Colonic mucosa (tissue), 4 donors: ENCODE results near the gene ZFAND2A. TPM values are rescaled to one million over a fixed set of nuclear protein-coding genes. Genes with fewer than 3 reads are reported as not detected.

ENCODE experiments used
- DNase-seq: peaks from one replicate; pipeline ENCODE4 v3.0.0-alpha.2; 2020
- H3K27ac ChIP-seq: fragments of 200-600 bp; one replicate; pipeline ENCODE4 v1.8.0; 2021
- H3K27me3 ChIP-seq: fragments of 200-600 bp; one replicate; pipeline ENCODE4 v1.8.0; 2021
- H3K36me3 ChIP-seq: fragments of 200-600 bp; one replicate; pipeline ENCODE4 v1.8.0; 2021
- H3K4me1 ChIP-seq: fragments of 200-600 bp; one replicate; pipeline ENCODE4 v1.8.0; 2021; ENCODE audit warnings: mild to moderate bottlenecking
- H3K4me3 ChIP-seq: fragments of 200-600 bp; one replicate; pipeline ENCODE4 v1.8.0; 2021
- H3K9ac ChIP-seq, 2 donors: one replicate each; pipeline ENCODE4 v1.7.0; 2013; ENCODE audit warnings: control low read depth in 2 of 2, low read depth in 2 of 2, low read length in 2 of 2
- H3K9me3 ChIP-seq: fragments of 200-600 bp; one replicate; pipeline ENCODE4 v1.8.0; 2021
- CTCF ChIP-seq: fragments of 200-600 bp; IDR thresholded peaks from one replicate; pipeline ENCODE4 v1.8.0; 2022; ENCODE audit warnings: antibody characterized with exemption, mild to moderate bottlenecking
- intact Hi-C: fragments of 100-400 bp; cut with DNase I; formaldehyde crosslinking; loops from one replicate; pipeline ENCODE4 v1.14.1; 2022
- total RNA-seq, 2 donors: library from RNA; stranded (reverse); fragmentation: NEBNext Ultra II Directional in 1 of 2; extraction: Animal tissue kit (Norgen Biotek cat#: 25700) in 1 of 2; gene quantifications; one replicate each; pipeline ENCODE4 v1.2.1, GENCODE V29; 2021
- donor health status: healthy.
- donor health status: DM: no; HTN: no; CAD: no.
- donor health status: DM: no; HTN: no; CAD: no.

The ZFAND2A gene
- total RNA-seq, 2 donors from 2014 or later, result 26.2 to 38.7 TPM

- H3K36me3 ChIP-seq, result no peaks in the 10 kb centered on the region
- no peak overlapping the region for H3K4me3 ChIP-seq
- no peaks in the 10 kb centered on the region for H3K27me3 ChIP-seq
- no peak for DNase-seq
- H3K27ac ChIP-seq, result no peak overlapping the region
- no peaks in the 10 kb centered on the region for H3K4me1 ChIP-seq
- intact Hi-C loops, result no loop called here
- no peak overlapping the region for H3K9ac ChIP-seq
- no peaks in the 10 kb centered on the region for H3K9me3 ChIP-seq
- no peak for TF ChIP-seq CTCF
These were observed 53.8 kb downstream of the ZFAND2A start for GRCh38 chr7:1106063-1106792.

GRCh38 chr7:1105189-1105588 lies 54.8 kb downstream of the ZFAND2A start:
- intact Hi-C loops, result no loop called here
- H3K4me3 ChIP-seq, result no peak overlapping the region
- no peaks in the 10 kb centered on the region for H3K4me1 ChIP-seq
- no peaks in the 10 kb centered on the region for H3K27me3 ChIP-seq
- no peak for TF ChIP-seq CTCF
- H3K27ac ChIP-seq, result no peak overlapping the region
- H3K9me3 ChIP-seq, result no peaks in the 10 kb centered on the region
- no peak for DNase-seq
- no peaks in the 10 kb centered on the region for H3K36me3 ChIP-seq
- no peak overlapping the region for H3K9ac ChIP-seq

GRCh38 chr7:1104516-1105179 lies 55.3 kb downstream of the ZFAND2A start:
- DNase-seq, result no peak
- H3K9ac ChIP-seq, result no peak overlapping the region
- H3K9me3 ChIP-seq, result no peaks in the 10 kb centered on the region
- intact Hi-C loops, result no loop called here
- no peak overlapping the region for H3K4me3 ChIP-seq
- no peak overlapping the region for H3K27ac ChIP-seq
- H3K4me1 ChIP-seq, result no peaks in the 10 kb centered on the region
- TF ChIP-seq CTCF, result no peak
- no peaks in the 10 kb centered on the region for H3K27me3 ChIP-seq
- no peaks in the 10 kb centered on the region for H3K36me3 ChIP-seq

GRCh38 chr7:1103789-1104515 lies 56.0 kb downstream of the ZFAND2A start:
- H3K9ac ChIP-seq, result no peak overlapping the region
- no peak for TF ChIP-seq CTCF
- intact Hi-C loops, result no loop called here
- no peak overlapping the region for H3K4me3 ChIP-seq
- DNase-seq, result no peak
- no peaks in the 10 kb centered on the region for H3K4me1 ChIP-seq
- no peaks in the 10 kb centered on the region for H3K9me3 ChIP-seq
- H3K27ac ChIP-seq, result no peak overlapping the region
- no peaks in the 10 kb centered on the region for H3K36me3 ChIP-seq
- H3K27me3 ChIP-seq, result no peaks in the 10 kb centered on the region

- H3K27ac ChIP-seq, result no peak overlapping the region
- no peaks in the 10 kb centered on the region for H3K27me3 ChIP-seq
- no peak for TF ChIP-seq CTCF
- H3K4me1 ChIP-seq, result no peaks in the 10 kb centered on the region
- no peak for DNase-seq
- no peak overlapping the region for H3K4me3 ChIP-seq
- H3K9me3 ChIP-seq, result no peaks in the 10 kb centered on the region
- intact Hi-C loops, result no loop called here
- H3K9ac ChIP-seq, result no peak overlapping the region
- H3K36me3 ChIP-seq, result no peaks in the 10 kb centered on the region
These were observed 56.8 kb downstream of the ZFAND2A start for GRCh38 chr7:1103009-1103788.
